NCI-H2107 (cell line): Measurements from ENCODE around the gene GK.
"Not testable (repeated sequence)": the region's sequence is repeated elsewhere in the genome, so short reads cannot be mapped to it uniquely, and the experiment has no call there.

Experiments
- DNase-seq: peaks from one replicate; lab custom pipeline; 2025; lab: John Stamatoyannopoulos, UW

Gene GK

GRCh38 chrX:30706216-30706775 is 53.1 kb downstream of the GK start:
- no peak for DNase-seq

DNA sequence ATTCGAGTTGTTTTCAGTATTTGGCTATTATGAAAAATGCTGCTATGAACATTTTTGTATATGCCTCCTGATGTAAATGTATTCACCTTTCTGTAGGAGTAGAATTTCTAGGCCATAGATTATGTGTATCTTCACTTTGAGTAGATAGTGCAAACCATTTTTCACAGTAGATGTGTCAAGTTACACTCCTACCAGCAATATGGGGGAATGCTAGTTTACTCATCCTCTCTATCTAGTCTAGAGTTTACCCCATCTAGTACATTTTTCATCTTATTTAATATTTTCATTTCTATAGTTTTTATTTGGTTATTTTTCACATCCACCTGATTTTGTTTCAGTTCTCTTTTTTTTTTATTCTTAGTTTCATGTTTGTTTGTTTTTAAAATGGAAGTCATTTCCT is 59.0 kb downstream of the GK start:
- no peak for DNase-seq

- DNase-seq, result peak; percentile 1
Observed at GRCh38 chrX:30713061-30713525, 59.9 kb downstream of the GK start.

DNA sequence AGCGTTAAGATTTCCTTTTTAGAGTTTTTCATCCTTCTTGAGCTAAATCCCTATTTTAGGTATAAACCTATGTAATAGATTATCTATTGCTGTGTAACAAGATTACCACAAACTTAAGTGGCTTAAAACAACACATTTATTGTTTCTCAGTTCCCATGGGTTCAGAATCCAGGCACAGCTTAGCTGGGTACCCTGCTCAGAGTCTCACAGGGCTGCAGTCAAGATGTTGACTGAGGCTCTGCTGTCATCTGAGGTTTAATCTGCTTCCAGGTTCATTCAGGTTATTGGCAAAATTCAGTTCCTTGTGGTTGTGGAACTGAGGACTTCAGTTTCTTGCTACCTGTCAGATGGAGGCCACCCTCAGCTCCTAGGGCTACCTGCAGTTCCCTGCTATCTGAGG is 60.9 kb downstream of the GK start:
- no peak for DNase-seq

- DNase-seq, result no peak
Observed at GRCh38 chrX:30715976-30716375, 62.8 kb downstream of the GK start.

DNA sequence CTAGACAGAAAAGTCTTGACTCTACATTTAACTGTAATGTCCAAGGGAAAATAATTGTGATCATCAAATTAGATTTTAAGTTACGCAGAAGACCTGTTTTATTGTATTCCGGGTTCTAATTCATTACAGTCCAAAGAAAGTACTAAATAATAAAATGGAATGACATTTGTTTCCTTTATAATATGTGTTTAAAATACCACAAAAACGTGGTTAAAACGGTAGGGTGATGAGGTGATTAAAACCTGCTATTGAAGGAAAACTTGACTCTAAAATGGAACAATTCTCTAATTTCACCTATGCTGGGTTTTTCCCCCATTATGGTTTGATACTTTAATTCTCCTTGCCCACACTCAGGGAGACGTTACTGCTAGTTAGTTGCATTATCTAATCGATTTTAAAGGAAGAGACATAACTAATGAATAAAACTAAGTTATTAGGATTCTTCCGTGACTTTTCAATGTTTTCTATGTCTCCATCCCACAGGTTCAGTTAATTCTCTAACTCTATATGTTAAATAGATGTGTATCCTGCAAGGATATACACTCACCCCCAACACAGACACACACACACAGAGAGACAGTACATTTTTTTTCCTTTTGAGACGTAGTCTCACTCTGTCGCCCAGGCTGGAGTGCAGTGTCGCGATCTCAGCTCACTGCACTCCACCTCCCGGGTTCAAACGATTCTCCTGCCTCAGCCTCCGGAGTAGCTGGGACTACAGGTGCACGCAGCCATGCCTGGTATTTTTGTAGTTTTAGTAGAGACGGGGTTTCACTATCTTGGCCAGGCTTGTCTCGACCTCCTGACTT is 80.8 kb downstream of the GK start:
- no peak for DNase-seq

- DNase-seq, result no peak
Observed at GRCh38 chrX:30734782-30735181, 81.6 kb downstream of the GK start.

- peak; percentile 26 for DNase-seq
Observed at GRCh38 chrX:30735839-30736238, 82.6 kb downstream of the GK start.

GRCh38 chrX:30741545-30741944 is 88.3 kb downstream of the GK start:
- DNase-seq, result no peak

DNA sequence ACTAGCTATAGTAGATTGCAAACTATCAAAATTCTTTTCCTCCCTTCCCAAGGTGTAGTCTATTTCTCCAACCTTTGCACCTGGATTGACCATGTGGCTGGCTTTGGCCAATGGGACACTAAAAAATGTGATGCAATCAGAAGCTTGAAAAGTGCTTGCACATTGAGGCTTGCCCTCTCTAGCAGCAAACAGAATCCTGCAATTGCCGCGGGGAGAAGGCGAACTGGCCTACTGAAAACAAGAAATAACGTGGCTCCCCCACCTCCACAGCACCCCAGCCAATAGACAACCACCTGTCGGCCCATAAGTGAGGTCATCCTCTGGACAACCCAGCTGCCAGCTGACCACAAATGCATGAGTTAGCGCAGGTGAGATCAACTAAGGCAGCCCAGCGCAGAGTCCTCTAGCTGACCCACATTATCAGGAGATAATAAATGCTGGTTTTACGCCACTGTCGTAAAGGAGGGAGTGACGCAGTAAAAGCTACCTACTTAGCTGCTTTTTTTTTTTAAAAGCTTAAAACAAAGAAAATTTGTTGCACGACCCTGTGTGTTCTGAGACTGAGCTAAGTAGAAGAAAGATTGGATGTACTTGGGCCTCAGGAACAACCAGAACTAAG is 95.2 kb downstream of the GK start:
- DNase-seq, result no peak

- no peak for DNase-seq
Observed at GRCh38 chrX:30751497-30751896, 98.3 kb downstream of the GK start.

DNA sequence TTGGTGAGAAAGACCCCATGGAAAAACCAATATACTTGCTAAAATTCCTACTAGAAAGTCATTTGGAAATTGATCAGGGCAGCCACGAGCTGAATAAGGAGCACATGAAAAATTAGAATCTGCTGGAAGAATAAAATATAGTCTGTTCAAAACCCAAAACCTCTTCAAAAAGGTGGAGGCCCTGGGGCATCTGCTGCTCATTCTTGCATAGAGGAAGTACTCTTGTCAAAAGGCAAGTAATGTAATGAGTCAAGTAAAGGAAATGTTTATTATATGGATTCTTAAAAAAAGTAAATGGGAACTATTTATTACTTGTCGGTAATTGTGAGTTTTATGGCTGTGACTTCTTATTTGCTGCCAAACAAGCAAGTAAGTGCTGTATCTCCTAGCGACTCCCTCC is 109.5 kb downstream of the GK start:
- no peak for DNase-seq

- not testable (repeated sequence) for DNase-seq
Observed at GRCh38 chrX:30773764-30774163, 120.5 kb downstream of the GK start.

GRCh38 chrX:30777575-30777974 is 124.4 kb downstream of the GK start:
- DNase-seq, result no peak

DNA sequence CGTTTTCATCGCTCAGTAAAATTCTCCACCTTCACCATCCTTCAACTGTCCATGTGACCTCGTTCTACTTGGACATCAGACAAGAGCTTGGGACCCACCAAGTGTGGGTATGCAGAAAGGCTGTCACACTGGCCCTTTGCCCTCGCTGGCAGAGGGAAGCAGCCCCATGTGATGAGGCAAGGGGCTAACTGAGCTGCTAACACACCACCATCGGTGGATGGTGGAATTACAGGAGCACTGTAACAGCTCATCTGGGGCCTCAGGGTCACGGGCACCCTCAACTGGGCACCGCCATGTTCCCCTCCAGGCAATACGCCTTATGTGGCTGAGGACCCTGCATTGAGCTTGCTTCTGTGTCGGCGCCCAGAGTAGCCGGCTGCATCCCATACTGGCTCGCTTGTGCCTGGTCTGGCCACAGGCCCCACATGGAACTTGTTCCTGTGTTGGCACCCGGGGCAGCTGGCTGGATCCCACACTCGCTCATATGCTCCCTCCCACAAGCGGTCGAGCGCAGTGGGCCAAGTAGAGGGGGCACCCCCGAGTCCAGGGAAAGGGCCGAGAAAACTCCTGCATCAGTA is 126.3 kb downstream of the GK start:
- DNase-seq, result no peak
